ENCODE results near the gene YPEL1. TPM values are rescaled to one million over a fixed set of nuclear protein-coding genes. Genes with fewer than 3 reads are reported as not detected.
"Not testable (repeated sequence)": the region's sequence is repeated elsewhere in the genome, so short reads cannot be mapped to it uniquely, and the experiment has no call there.

The YPEL1 gene
- total and polyA plus RNA-seq, 11 donors = 2.5 to 10.0 (median 7.3) TPM

DNA sequence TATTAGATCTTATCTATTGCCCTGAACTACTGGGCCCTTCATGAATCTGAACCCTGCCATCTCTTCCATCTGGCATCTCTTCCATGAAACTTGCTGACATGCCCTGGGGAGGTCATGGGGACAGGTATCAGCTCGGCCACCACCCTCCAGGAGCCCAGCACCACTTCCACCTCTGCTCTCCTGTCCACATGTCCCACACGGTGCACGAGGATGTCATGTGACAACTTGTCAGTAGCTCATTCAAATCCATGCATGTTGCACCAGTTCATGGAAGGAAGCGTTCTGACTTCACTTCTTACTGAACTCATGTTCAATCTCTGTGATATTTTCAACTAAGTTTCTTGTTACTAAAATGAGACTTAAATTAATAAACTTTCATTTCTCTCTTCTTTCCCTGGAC lies 16.6 kb downstream of the YPEL1 start:
- no peaks in the 10 kb centered on the region for H3K36me3 ChIP-seq
- no peaks in the 10 kb centered on the region for H3K9me3 ChIP-seq
- no peak overlapping the region for H3K4me3 ChIP-seq
- no peak for ATAC-seq
- no peak for TF ChIP-seq POLR2A (IDR thresholded peaks at IDR 0.05)
- TF ChIP-seq, protein P1, sequence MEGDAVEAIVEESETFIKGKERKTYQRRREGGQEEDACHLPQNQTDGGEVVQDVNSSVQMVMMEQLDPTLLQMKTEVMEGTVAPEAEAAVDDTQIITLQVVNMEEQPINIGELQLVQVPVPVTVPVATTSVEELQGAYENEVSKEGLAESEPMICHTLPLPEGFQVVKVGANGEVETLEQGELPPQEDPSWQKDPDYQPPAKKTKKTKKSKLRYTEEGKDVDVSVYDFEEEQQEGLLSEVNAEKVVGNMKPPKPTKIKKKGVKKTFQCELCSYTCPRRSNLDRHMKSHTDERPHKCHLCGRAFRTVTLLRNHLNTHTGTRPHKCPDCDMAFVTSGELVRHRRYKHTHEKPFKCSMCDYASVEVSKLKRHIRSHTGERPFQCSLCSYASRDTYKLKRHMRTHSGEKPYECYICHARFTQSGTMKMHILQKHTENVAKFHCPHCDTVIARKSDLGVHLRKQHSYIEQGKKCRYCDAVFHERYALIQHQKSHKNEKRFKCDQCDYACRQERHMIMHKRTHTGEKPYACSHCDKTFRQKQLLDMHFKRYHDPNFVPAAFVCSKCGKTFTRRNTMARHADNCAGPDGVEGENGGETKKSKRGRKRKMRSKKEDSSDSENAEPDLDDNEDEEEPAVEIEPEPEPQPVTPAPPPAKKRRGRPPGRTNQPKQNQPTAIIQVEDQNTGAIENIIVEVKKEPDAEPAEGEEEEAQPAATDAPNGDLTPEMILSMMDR (IDR thresholded peaks at IDR 0.05) = no peak
- H3K4me1 ChIP-seq = peaks cover 0 to 5% (median 0%) of the 10 kb centered on the region in 12 donors
- intact Hi-C loops (cut with DNase I) = loop anchor here in 2 of 10 donors (5.0 to 10.0 kb wide), 2 partner anchors 76 to 218 kb away; no protein-coding TSS in a partner anchor
- DNase-seq = no peak
- no peaks in the 10 kb centered on the region for H3K27me3 ChIP-seq
- 47 to 56% (median 53%) methylated on average over 4 of the region's 4 CpGs for WGBS, 4 donors
- H3K27ac ChIP-seq = no peak overlapping the region

GRCh38 chr22:21718499-21718898 lies 17.1 kb downstream of the YPEL1 start:
- H3K4me1 ChIP-seq = peaks cover 0 to 11% (median 2%) of the 10 kb centered on the region in 12 donors
- H3K9me3 ChIP-seq = no peaks in the 10 kb centered on the region
- ATAC-seq = no peak
- H3K27ac ChIP-seq = no peak overlapping the region
- 61 to 74% (median 65%) methylated on average over 4 of the region's 4 CpGs for WGBS, 4 donors
- no peaks in the 10 kb centered on the region for H3K27me3 ChIP-seq
- no peak for TF ChIP-seq POLR2A (IDR thresholded peaks at IDR 0.05)
- TF ChIP-seq, protein P1 (IDR thresholded peaks at IDR 0.05) = no peak
- DNase-seq = no peak
- intact Hi-C loops (cut with DNase I) = loop anchor here in 2 of 10 donors (5.0 to 10.0 kb wide), 2 partner anchors 76 to 219 kb away; no protein-coding TSS in a partner anchor
- no peak overlapping the region for H3K4me3 ChIP-seq
- no peaks in the 10 kb centered on the region for H3K36me3 ChIP-seq

DNA sequence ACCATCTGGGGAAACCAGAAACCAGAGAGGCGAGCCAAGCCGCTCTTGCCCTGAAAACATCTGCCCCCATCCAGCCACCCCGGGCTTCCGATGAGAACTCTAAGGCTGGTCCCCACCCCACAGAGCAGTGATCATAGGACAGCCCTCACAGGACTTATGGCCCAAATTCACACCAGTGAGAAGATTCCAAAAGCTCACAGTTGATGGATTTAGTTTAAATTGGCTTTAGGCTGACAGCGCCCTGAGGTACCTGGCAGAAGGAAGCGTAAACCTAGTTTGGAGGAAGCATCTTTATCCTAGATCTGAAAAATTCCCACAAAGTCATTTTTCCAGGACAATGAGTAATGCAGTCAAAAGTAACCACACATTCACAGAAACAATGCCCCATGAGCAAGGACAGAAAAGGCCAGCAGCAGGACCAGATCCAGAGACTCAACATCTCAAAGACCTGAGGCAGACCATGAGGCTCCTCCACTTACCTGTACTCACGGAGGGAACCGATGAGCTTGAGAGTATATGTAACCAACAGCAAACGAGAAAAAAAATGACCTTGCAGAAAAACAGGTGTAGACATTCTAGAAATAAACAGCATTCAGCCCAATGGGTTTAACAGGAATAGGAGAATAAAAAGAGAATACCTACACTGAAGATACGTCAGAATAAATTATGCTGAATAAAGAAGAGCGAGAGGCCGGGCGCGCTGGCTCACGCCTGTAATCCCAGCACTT lies 19.0 kb downstream of the YPEL1 start:
- not testable (repeated sequence) for H3K4me3 ChIP-seq, H3K27me3 ChIP-seq, H3K9me3 ChIP-seq, H3K27ac ChIP-seq, DNase-seq, ATAC-seq, H3K36me3 ChIP-seq
- 92 to 94% (median 93%) methylated on average over 13 to 15 of the region's 15 CpGs for WGBS, 4 donors
- H3K4me1 ChIP-seq = peaks cover 0 to 19% (median 10%) of the 10 kb centered on the region in 12 donors
- intact Hi-C loops (cut with DNase I) = loop anchor here in 2 of 10 donors (5.0 to 10.0 kb wide), 2 partner anchors 78 to 221 kb away; no protein-coding TSS in a partner anchor

DNA sequence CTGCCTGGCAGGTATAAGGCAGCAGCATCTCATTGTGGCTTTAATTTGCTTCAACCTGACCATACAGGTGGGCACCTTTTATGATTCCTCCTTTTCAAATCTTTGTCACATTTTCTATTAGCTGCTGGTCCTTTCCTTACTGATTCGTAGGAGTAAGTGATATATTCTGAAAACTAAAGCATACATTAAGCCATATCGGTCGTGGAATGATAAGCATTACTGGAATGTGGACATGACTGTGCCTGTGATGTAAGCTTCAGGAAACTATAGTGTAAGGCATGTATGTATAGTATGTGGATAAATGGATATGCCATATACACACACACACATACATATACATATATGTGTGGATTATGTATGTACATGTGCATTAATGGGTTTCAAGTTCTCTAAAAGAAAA lies 20.8 kb downstream of the YPEL1 start:
- Histone ChIP-seq H3K4me1 (peaks cover 0 to 19% (median 10%) of the 10 kb centered on the region in 12 donors), H3K9me3 (no peaks in the 10 kb centered on the region), H3K27me3 (no peaks in the 10 kb centered on the region), H3K27ac (no peak overlapping the region), H3K4me3 (no peak overlapping the region), H3K36me3 (peaks cover 0 to 7% (median 0%) of the 10 kb centered on the region in 9 donors)
- DNase-seq (no peak), ATAC-seq (no peak)
- WGBS, 4 donors = 73 to 85% (median 83%) methylated on average over 3 of the region's 3 CpGs
- TF ChIP-seq, protein P1 (IDR thresholded peaks at IDR 0.05) = no peak
- no peak for TF ChIP-seq POLR2A (IDR thresholded peaks at IDR 0.05)
- intact Hi-C loops (cut with DNase I) = loop anchor here in 5 of 10 donors (5.0 to 10.0 kb wide), 3 partner anchors 80 to 238 kb away; partner anchors contain the start of gene PPM1F (in 3 of the 5)

All from heart left ventricle (tissue), 16 donors.